H9 (cell line): Measurements from ENCODE around the gene CHCHD4. TPM values are rescaled to one million over a fixed set of nuclear protein-coding genes. Genes with fewer than 3 reads are reported as not detected.

ENCODE experiments used
- DNase-seq: peaks from one replicate; pipeline ENCODE4 v3.0.0-alpha.2; 2017
- H2AFZ ChIP-seq: one replicate; pipeline ENCODE4 v1.6.1; 2013; ENCODE audit warnings: mild to moderate bottlenecking, low read length, control low read depth, moderate library complexity
- H2AK5ac ChIP-seq: 2 replicates; pipeline ENCODE4 v1.6.1; 2013; ENCODE audit warnings: low read length, control low read depth, mixed read lengths; ENCODE audit not compliant: insufficient read length
- H2BK120ac ChIP-seq: one replicate; pipeline ENCODE4 v1.6.1; 2013; ENCODE audit warnings: low read depth, mild to moderate bottlenecking, low read length, control low read depth, inconsistent platforms; ENCODE audit not compliant: poor library complexity, severe bottlenecking
- H2BK12ac ChIP-seq: 2 replicates; pipeline ENCODE4 v1.6.1; 2013; ENCODE audit warnings: low read length, control low read depth, mixed read lengths, low read depth; ENCODE audit not compliant: insufficient read length
- H2BK15ac ChIP-seq: 2 replicates; pipeline ENCODE4 v1.6.1; 2013; ENCODE audit warnings: low read depth, low read length, control low read depth
- H2BK20ac ChIP-seq: one replicate; pipeline ENCODE4 v1.6.1; 2013; ENCODE audit warnings: low read depth, mild to moderate bottlenecking, low read length, control low read depth, inconsistent platforms; ENCODE audit not compliant: poor library complexity, severe bottlenecking
- H2BK5ac ChIP-seq: 2 replicates; pipeline ENCODE4 v1.6.1; 2013; ENCODE audit warnings: low read length, control low read depth, mixed read lengths; ENCODE audit not compliant: insufficient read length
- H3K14ac ChIP-seq: 2 replicates; pipeline ENCODE4 v1.6.1; 2013; ENCODE audit warnings: low read length, control low read depth; ENCODE audit not compliant: insufficient read depth
- H3K18ac ChIP-seq: 2 replicates; pipeline ENCODE4 v1.6.1; 2013; ENCODE audit warnings: low read depth, mild to moderate bottlenecking, mixed read lengths, low read length, control low read depth; ENCODE audit not compliant: insufficient read length
- H3K23ac ChIP-seq: 2 replicates; pipeline ENCODE4 v1.6.1; 2013; ENCODE audit warnings: low read length, control low read depth, mixed read lengths, low read depth; ENCODE audit not compliant: insufficient read length
- H3K23me2 ChIP-seq: 2 replicates; pipeline ENCODE4 v1.6.1; 2013; ENCODE audit warnings: low read depth, mild to moderate bottlenecking, mixed read lengths, low read length, control low read depth; ENCODE audit not compliant: insufficient read length, poor library complexity, severe bottlenecking
- H3K27ac ChIP-seq: 2 replicates; pipeline ENCODE4 v1.5.1; 2013; ENCODE audit warnings: low read length, control low read depth, mixed read lengths, low read depth; ENCODE audit not compliant: insufficient read length
- H3K27me3 ChIP-seq: 2 replicates; pipeline ENCODE4 v1.6.1; 2013; ENCODE audit warnings: low read length, control low read depth, inconsistent platforms; ENCODE audit not compliant: insufficient read depth
- H3K4ac ChIP-seq: 2 replicates; pipeline ENCODE4 v1.6.1; 2013; ENCODE audit warnings: low read depth, mild to moderate bottlenecking, control low read depth, inconsistent platforms, low read length, moderate library complexity
- H3K4me1 ChIP-seq: 2 replicates; pipeline ENCODE4 v1.6.1; 2013; ENCODE audit warnings: low read length, control low read depth, inconsistent platforms; ENCODE audit not compliant: insufficient read depth
- H3K4me2 ChIP-seq: 2 replicates; pipeline ENCODE4 v1.6.1; 2013; ENCODE audit warnings: low read length, control low read depth, mixed read lengths; ENCODE audit not compliant: insufficient read length, insufficient read depth
- H3K56ac ChIP-seq: 2 replicates; pipeline ENCODE4 v1.6.1; 2013; ENCODE audit warnings: low read depth, mild to moderate bottlenecking, mixed read lengths, low read length, control low read depth; ENCODE audit not compliant: insufficient read length
- H3K79me1 ChIP-seq: 2 replicates; pipeline ENCODE4 v1.6.1; 2013; ENCODE audit warnings: low read depth, mild to moderate bottlenecking, moderate library complexity, low read length, control low read depth, inconsistent platforms; ENCODE audit not compliant: insufficient read depth, poor library complexity, severe bottlenecking
- H3K79me2 ChIP-seq: 2 replicates; pipeline ENCODE4 v1.6.1; 2013; ENCODE audit warnings: low read length, control low read depth, inconsistent platforms; ENCODE audit not compliant: insufficient read depth
- H3K9ac ChIP-seq: 2 replicates; pipeline ENCODE4 v1.6.1; 2013; ENCODE audit warnings: low read length, control low read depth, mixed read lengths; ENCODE audit not compliant: insufficient read length; ENCODE audit errors: extremely low read depth
- H3K9me3 ChIP-seq: one replicate; pipeline ENCODE4 v1.6.1; 2013; ENCODE audit warnings: low read depth, low read length, inconsistent platforms; ENCODE audit not compliant: control insufficient read depth
- H3T11ph ChIP-seq: one replicate; pipeline ENCODE4 v1.6.1; 2013; ENCODE audit warnings: mild to moderate bottlenecking, low read length, control low read depth, inconsistent platforms
- H4K20me1 ChIP-seq: one replicate; pipeline ENCODE4 v1.6.1; 2013; ENCODE audit not compliant: control insufficient read depth, insufficient read length, insufficient read depth
- H4K5ac ChIP-seq: 2 replicates; pipeline ENCODE4 v1.6.1; 2013; ENCODE audit warnings: low read depth, mild to moderate bottlenecking, mixed read lengths, low read length, control low read depth; ENCODE audit not compliant: insufficient read length
- H4K8ac ChIP-seq: replicated peaks from 2 replicates; pipeline ENCODE4 v1.6.1; 2013; ENCODE audit warnings: low read length, control low read depth, mixed read lengths, low read depth; ENCODE audit not compliant: insufficient read length
- H4K91ac ChIP-seq: 2 replicates; pipeline ENCODE4 v1.6.1; 2013; ENCODE audit warnings: low read depth, mild to moderate bottlenecking, moderate library complexity, mixed read lengths, low read length, control low read depth; ENCODE audit not compliant: insufficient read length
- H3K27ac Mint-ChIP-seq, 3 experiments: 2 replicates in 2 of 3; 3 replicates in 1 of 3; pipeline ENCODE4 v1.8.0; 2020 to 2021; ENCODE audit warnings: mixed read lengths in 3 of 3, mild to moderate bottlenecking in 1 of 3, moderate library complexity in 1 of 3
- H3K27me3 Mint-ChIP-seq: 2 replicates; pipeline ENCODE4 v1.8.0; 2021; ENCODE audit warnings: low read depth, mild to moderate bottlenecking, moderate library complexity, mixed read lengths
- H3K36me3 Mint-ChIP-seq, 3 experiments: 2 replicates in 2 of 3; 3 replicates in 1 of 3; pipeline ENCODE4 v1.8.0; 2020 to 2021; ENCODE audit warnings: low read depth in 3 of 3, mixed read lengths in 3 of 3; ENCODE audit not compliant: insufficient read depth in 1 of 3
- H3K4me1 Mint-ChIP-seq, 2 experiments: 2 replicates each; pipeline ENCODE4 v1.8.0; 2020; ENCODE audit warnings: mixed read lengths in 2 of 2
- H3K4me3 Mint-ChIP-seq, 2 experiments: 2 replicates in 1 of 2; 3 replicates in 1 of 2; pipeline ENCODE4 v1.8.0; 2020 to 2021; ENCODE audit warnings: mild to moderate bottlenecking in 2 of 2, mixed read lengths in 2 of 2, moderate library complexity in 1 of 2
- H3K9me3 Mint-ChIP-seq, 2 experiments: 2 replicates in 1 of 2; 3 replicates in 1 of 2; pipeline ENCODE4 v1.8.0; 2020; ENCODE audit warnings: mild to moderate bottlenecking in 2 of 2, mixed read lengths in 2 of 2, moderate library complexity in 1 of 2
- CTCF ChIP-seq: fragments of 200-600 bp; sonication (generic); conservative IDR thresholded peaks from 3 replicates; pipeline ENCODE4 v1.8.0; 2021; ENCODE audit warnings: antibody characterized with exemption, mild to moderate bottlenecking
- WGBS: extraction: QIAGEN DNeasy Blood & Tissue Kit; methylation state at CpG from one replicate; pipeline ENCODE4 v1.1.7; 2013; ENCODE audit warnings: missing lambda C conversion rate, low lambda C conversion rate, mixed read lengths; ENCODE audit not compliant: insufficient read length; ENCODE audit errors: extremely low coverage; 5-methylcytosine and 5-hydroxymethylcytosine counted together
- total RNA-seq: library from RNA; stranded (reverse); gene quantifications from 2 replicates; pipeline ENCODE4 v1.2.1, GENCODE V29; 2021

The CHCHD4 gene
- total RNA-seq, 1 experiment from 2014 or later, result 13.7 TPM

- Histone ChIP-seq H2BK15ac (no peak overlapping the region), H3K9me3 (no peaks in the 10 kb centered on the region), H4K20me1 (no peaks in the 10 kb centered on the region), H3K23me2 (no peaks in the 10 kb centered on the region), H2BK5ac (no peak overlapping the region), H3K27me3 (no peaks in the 10 kb centered on the region), H3K14ac (no peak overlapping the region), H3K18ac (no peak overlapping the region), H3K79me1 (no peaks in the 10 kb centered on the region), H3K27ac (no peak overlapping the region), H2BK120ac (no peak overlapping the region), H4K91ac (no peak overlapping the region), H4K5ac (no peak overlapping the region), H3K4ac (no peak overlapping the region), H2AFZ (no peak overlapping the region), H3K4me1 (no peaks in the 10 kb centered on the region), H3K56ac (no peak overlapping the region), H3K9ac (no peak overlapping the region), H3K23ac (no peak overlapping the region), H3T11ph (no peak overlapping the region), H2AK5ac (no peak overlapping the region), H4K8ac (no peak overlapping the region), H3K4me2 (no peak overlapping the region), H2BK12ac (no peak overlapping the region), H3K79me2 (no peaks in the 10 kb centered on the region), H2BK20ac (no peak overlapping the region)
- WGBS, result 100% methylated on average over 2 of the region's 5 CpGs
- no peaks in the 10 kb centered on the region for H3K27me3 Mint-ChIP-seq
- peaks cover 20 to 70% (median 65%) of the 10 kb centered on the region in 3 experiments; a peak in 6 of 7 replicates for H3K36me3 Mint-ChIP-seq
- H3K9me3 Mint-ChIP-seq, result no peaks in the 10 kb centered on the region
- no peak for DNase-seq
- TF ChIP-seq CTCF, result no peak
- no peak overlapping the region for H3K4me3 Mint-ChIP-seq
- H3K4me1 Mint-ChIP-seq, result peaks cover 0 to 5% of the 10 kb centered on the region in 2 experiments; a peak in 1 of 4 replicates
- H3K27ac Mint-ChIP-seq, result no peak overlapping the region; a peak in 1 of 7 replicates
Measured at GRCh38 chr3:14154276-14154675, 29.6 kb upstream of the CHCHD4 start.
